NCI-H2227 (cell line): Measurements from ENCODE around the gene FGD5.

Experiments
- DNase-seq: peaks from one replicate; lab custom pipeline; 2025; ENCODE audit not compliant: unreplicated experiment; lab: John Stamatoyannopoulos, UW

The FGD5 gene

DNA sequence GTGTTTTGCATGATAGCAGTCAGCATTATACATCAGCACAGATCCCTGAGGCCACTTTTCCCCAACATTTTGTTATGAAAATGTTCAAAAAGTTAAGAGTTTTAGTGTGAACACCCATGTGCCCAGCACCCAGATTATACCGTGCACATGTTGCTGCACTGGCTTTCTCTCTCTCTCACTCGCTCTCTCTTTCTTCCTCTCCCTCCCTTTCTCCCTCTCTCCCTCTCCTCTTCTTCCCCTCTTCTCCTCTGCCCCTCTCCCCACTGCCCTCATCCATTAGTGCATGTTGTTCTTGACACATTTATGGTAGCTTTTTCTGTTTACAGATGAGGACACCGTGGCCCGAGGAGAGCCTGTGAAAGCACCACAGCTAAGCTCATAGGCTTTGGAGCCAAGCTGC lies 7.3 kb downstream of the FGD5 start:
- DNase-seq = no peak

DNA sequence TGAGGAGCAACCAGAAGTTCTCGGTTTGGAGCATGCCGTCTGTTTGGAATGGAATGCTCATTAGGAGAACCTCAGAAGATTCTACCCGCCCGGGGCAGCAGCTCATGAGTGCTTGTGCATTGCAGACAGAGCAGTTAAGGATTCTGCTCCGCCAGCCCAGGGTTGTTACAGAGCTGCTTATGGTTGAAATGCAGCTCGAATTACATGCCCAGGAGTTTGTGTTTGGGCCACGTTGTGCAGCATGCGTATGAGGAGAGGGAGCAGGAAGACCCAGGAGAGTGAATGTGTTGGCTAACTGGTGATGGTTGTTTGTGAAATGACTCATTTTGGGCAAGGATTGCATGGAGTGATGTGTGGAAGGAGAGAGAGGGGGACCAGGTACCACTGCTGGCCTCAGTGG lies 9.0 kb downstream of the FGD5 start:
- DNase-seq = no peak

DNA sequence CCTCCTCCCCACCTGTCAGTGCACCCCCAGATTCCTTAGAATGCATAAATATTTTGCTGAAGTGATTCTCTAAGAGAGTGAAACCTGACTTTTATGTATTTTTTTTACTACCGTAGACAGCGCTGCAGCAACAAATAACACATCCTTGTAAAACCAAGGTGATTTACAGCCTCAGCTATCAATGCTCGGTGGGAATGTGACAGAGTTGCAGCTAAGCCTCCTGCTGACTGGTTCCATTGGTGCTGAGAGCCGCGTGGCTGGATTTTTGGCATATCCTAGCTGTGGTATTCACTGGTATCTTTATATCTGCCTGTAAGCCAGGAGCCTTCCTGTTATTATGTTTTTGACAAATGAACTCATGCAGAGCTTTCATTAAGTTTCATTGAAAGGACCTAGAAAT lies 11.0 kb downstream of the FGD5 start:
- peak; percentile 9 for DNase-seq

DNA sequence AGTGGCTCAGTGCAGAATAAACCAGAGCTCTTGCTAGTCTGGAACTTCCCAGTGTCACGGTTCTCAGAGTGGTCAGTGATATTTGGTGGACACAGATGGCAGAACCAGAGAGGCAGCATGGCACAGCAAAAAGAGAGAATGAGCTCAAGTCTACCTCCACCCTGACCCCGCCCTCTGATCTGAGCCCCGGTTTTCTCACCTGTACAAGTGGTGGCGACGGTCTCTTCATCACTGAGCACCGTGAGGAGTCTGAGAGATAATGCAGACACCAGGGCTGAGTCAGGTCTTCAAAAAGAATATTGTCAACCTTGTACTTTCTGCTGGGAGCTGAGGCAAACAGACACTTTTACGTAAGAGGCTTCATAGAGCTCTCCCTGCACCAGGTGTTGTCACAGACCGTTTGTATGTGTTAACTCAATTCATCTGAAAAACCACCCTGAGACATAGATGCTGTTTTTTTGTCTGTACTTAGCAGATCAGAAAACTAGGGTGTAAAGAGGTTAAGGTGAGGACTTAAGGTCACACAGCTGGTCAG lies 13.2 kb downstream of the FGD5 start:
- DNase-seq = no peak

DNA sequence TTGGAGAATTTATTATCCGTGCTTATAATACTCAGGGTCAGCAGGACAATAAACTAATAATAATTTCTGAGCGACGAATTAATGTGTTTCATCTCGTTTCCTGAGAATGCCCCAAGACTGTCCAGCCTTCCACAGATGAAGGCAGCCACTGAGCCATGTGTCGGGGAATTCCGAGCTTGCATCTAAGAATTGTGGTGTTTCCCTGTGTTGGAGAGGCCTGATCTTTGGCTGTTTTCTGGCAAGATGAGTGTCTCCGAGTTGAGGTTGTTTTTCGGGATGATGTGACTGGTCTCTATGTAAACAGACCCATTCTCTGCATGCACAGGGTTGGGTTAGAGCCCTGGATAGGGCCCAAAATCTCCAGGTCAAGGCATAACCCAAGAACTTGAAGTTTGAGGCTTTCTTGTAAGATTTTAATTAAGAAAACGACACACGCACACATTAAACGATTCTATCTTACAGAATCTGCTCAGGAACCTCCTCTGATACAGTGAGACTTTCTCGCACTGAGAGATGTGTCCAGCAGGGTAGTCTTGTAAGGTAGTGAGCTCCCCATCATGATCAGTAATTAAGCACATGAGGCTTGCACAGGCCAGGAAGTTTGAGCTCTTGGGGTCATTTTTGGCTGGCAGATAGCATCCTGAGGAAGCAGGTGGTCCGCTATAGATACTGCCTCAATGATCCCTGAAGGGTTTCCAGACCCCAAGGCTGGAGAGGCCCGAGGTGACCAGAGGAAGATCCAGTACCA lies 14.4 kb downstream of the FGD5 start:
- no peak for DNase-seq

DNA sequence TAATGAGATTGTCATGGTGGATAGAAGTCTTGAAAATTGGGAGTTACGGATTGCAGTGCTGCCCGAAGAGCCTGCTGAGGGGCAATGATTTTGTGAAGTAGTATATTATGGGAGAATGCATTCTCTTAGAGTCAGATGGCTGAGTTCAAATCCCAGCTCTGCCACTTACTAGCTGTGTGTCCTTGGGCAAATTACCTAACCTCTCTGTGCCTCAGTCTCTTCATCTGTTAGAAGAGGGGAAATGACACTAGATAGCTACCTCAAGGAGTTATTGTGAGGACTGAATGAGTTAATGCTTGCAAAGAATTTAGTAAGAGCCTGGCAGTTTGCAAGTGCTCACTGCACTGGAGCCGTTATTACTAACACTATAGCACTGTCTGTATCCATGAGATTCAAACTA lies 15.4 kb downstream of the FGD5 start:
- no peak for DNase-seq

DNA sequence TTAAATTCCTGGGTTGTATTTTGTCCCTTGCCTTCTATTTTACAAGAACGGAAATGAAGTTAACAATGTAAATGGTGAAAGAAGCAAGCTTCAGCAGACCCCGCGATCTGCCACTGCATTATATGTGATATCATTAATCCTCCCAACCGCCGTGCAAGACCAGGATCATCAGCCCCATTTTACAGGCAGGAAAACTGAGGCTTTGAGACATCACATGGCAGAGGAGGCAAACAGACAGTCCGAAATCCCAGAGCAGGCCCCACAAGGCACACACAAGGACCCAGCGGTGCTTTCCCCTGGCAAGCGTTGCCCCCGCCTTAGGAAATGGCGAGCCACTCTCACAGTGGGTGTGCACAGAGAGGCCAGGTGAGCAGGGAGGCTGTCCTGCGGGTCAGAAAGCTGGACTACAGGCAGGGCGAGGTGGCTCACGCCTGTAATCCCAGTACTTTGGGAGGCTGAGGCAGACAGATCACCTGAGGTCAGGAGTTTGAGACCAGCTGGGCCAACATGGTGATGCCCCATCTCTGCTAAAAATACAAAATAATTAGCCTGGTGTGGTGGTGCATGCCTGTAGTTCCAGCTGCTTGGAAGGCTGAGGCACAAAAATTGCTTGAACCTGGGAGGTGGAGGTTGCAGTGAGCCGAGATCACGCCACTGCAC lies 16.2 kb downstream of the FGD5 start:
- no peak for DNase-seq

DNA sequence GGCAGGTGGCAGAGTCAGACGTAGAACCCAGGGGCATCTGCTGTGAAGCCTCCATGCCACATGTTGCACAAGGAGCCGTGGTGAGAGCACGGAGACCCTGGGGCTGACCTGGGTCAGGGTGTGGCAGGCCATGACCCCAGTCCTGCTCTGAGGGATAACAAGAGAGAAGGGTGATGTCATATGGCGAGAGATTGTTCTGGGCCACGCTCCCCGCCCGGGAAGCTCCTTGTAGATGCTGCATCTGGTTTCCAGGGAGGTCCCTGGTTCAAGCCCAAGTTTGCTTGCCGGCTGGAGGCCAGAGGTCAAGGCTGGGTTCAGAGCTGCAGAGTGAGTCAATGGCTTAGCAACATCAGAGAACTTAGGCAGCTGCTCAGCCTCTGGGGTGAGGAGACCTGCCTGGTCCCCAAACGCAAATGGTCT lies 17.3 kb downstream of the FGD5 start:
- DNase-seq = no peak

DNA sequence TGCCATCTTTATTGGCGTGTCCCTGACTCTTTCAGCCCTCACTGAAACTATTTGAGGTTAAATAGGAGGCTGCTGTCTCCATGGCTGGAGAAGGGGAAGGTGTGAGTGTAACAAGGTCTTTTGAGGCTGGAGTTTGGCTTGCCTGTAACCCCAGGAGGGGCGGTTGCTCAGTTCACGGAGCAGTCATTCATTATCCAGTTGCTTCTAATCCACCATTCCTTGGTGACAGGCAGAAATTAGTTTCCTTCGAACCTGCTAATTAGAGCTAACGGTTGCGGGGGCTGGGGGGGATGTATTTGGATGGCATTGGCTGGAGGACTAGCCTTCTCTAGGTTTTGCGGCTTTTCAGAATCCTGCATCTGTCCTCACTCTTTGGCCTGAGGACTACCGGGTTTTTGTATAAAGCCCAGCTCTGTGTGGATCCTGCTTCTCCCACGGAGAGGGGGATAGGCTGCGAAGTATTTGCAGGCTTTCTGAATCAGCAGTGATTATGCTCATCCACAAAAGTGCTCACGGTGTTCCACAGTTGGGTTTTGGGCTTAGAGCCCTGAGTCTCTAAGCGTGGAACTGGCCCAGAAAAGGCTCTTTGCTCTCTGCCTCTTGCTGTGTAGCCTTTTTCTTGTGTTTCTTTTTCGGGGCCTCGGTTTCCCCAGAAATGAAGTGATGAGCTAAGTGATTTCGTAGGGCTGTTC lies 18.6 kb downstream of the FGD5 start:
- DNase-seq = peak; percentile 21

DNA sequence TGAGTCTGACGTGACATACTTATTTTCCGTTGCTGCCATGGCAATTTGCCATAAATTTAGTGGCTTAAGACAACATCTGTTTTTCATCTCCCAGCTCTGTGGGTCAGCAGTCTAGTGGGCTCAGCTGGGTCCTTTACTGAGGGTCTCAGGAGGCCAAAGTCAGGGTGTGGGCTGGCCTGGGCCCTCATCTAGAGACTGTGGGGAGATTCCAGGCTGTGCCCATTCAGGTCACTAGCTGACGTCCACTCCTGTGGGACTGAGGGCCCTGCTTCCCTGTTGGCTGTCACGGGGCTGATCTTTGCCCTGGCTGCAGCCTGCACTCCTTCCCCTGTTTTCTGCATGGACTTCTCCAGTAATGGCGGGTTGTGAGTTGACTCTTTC lies 19.1 kb downstream of the FGD5 start:
- DNase-seq = peak; percentile 12

DNA sequence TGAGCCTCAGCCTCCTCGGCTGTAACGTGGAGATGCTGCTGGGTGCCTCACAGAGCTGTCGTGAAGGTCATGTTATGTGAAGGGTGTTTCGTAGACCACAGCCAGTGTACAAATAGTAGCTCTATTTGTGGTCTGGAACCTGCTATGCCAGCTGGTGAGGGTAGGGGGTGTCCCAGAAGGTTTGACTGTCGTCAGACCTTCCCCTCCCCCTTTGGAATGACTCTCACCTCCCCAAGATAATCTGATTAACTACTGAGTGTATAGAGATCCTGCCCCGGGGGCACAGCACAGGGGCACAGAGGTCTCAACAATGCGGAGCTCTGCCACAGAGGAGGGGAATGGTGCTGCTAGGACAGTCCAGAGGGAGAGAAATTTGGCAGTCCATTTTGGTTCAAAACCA lies 20.5 kb downstream of the FGD5 start:
- no peak for DNase-seq

DNA sequence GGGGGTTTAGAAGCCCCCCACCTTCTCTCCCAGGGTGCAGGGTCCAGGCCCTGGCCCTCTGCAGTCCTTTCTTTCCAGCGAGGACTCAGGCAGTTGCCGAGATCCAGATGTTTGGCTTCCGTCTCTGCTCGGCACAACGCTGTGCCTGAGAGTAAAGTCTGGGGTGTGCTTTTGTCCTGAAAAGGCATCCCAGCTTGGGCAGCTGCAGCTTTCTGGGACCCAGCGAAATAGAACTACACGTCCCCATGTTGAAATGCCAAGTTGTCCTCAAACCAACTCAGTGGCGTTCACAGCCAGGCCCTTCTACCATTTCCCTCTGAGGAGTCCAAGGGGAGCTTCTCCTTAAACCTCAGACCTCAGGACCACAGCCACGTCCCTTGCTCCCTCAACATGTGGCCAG lies 23.1 kb downstream of the FGD5 start:
- DNase-seq = no peak

DNA sequence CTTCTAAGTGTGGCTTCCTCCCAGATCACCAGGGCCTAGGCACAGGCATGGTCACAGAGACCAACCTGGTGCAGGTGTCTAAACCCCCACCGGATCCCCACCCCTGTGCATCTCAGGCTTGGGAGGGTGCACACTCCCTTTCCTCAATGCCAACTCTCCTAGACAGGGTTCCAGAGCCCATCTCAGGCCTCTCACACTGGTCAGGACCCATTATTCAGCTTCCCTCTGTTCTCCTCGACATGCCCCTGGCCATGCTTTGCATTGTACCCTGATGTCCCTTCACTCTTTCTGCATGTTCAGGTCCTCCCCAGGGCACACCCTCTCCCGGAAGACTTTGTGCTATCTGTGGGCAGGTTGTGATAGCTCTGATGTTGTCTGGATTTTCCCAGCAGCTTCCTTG lies 23.5 kb downstream of the FGD5 start:
- no peak for DNase-seq

DNA sequence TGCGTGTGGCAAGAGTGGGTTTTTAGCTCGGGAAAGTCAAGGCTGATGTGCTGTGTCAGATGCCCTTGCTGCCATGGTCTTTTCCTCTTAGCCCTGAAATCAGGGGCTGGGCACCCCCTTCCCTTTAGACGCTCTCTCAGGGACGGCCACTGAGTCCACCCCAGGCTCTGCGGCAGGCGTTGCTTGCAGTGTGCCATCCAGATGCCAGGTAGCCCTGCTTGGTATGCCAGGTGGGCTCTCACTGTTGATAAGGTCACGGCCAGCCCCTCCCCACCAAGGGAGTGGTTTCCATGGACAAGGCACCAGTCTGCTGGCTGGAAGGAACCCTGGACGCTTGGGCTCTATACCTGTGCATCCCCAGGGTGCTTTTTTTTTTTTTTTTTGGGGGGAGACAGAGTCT lies 24.6 kb downstream of the FGD5 start:
- DNase-seq = no peak

DNA sequence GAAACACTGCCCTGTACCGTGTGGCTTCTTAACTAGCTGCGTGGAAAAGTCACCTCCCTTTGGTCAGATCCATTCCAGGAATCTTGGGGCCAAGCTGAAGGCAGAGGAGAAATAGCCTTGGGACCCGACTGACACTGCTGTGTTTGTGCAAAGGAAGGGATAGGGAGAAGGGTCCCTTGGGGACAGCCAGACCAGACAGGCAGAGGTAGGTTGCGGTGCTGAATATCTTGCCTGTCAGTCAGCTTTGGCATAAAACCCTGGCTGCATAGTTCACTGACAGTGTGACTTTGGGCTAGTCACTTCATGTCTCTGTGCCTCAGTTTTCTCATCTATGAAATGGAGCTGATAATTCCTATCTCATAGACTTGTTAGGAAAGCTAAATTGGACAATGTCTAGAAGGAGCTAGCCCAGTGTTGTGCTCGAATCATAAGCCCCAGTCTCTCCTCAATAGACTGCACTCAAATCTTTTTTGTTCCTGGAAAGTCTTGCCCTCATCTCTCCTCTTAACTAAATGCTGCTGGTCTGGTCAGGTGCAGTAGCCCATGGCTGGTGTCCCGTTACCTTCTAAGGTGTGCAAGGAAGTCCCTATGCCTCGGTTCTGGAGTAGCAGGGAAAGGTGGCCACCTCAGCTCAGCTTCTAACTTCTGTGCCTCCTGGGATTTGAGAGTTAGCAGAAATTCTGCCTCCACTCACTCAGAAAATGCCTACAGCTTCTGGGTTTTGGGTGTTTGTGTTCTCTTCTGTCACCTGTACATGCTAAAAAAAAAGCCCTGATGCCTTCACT lies 25.8 kb downstream of the FGD5 start:
- DNase-seq = no peak

DNA sequence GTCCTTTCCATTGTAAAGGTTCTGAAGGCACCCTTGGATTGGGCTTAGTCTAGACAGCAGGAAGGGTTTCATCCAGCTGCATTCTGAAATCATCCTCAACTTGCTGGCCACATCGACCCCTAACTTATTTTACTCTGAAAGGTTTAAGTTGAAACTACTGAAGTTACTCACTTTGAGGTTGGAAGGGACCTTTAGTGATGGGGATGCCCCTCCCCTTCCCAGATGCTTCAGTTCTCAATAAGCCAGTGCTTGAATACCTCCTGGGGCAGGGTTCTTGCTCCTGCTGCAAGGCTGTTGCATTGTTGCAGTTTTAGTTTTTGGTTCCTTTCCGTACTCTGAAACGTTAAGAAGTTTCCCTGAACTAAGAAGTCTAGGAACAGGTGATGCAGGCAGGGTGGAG lies 26.4 kb downstream of the FGD5 start:
- DNase-seq = no peak

DNA sequence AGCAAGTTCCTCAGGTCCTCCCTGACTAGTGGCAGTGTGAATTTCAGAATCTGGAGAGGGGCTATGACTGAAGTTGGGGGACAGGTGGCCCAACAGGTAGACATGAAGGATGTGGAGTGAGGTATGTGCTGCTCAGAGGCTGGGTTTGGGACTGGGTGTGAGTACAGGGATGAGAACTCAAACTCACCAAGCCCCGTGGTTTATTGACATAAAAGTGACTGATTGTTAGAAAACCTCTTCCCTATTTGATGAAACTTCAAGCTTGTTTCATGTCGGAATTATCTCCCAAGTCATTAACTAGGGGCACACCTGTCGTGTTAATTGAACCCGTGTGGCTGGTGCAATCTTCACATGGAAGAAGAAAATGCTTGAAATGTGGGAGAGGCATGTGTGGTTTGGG lies 27.1 kb downstream of the FGD5 start:
- DNase-seq = no peak

DNA sequence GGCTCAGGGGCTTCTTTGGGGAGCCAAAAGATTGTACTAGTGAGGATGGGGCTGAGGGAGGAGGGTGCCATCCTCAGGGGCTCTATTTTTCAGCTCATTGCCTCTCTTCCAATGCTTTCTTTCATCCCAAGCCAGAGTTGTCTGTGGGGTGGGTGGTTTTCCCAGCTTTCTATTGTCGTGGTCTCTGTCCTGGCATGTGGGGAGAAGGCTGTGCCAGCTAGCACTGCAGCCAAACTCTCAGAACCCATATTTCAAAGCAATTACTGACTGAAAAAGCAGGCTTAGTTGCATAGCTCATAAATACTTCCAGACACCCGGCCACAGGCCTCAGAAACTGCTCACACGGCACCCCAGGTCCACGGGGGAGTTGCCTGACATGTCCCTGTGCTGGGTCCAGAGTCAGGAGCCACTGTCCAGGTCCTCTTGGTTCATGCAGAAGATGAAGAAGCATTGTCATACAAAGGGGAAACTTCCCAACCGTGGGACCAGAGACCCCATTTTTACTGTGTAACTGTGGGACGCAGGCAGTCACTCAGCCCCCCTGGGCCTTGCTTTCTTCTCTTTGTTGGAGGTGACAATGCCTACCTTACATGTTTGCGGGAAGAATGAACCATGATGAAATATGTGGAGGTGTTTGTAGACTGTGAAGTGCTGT lies 27.6 kb downstream of the FGD5 start:
- DNase-seq = no peak

DNA sequence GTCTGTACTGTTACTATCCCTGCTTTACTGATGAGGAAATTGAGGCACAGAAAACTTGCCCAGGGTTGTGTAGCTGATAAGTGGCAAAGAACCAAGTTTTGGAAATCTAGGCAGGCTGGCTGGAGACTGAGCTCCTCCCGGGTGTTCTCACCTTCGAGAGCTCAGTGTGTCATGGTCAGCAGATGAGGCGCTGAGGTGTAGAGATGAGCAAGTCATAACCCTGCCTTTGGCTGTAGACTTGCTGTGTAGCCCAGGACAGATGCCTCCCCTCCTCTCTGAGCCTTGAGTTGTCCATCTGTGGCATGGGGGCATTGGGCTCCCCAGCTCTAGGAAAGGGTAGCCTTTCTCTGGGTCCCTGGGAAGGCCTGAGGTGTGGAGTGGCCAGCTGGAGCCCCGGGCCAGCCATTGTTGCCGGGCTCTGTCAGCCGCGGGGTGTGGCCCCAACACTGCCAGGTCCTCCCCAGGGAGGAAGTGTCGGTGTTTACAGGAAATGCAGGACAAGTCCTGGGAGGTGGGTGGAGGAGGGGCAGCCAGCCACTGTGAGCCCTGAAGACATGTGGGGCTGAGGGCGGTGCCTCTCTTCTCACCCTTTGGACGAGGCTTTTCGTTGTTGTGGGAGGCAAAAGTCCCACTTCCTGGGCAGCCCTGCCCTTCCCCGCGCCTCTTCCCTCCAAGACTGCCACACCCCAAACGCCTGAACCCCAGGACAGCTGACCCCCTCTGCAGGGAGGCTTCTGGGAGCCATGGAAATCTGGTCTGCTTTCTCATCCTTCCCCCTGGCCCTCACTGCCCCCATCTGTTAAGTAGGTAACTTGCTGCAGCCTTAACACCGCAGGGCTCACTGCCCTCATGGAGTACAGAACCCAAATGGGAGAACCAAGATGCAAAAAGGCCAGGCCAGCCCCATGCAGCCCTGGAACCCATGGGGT lies 29.1 kb downstream of the FGD5 start:
- DNase-seq = peak; percentile 9

DNA sequence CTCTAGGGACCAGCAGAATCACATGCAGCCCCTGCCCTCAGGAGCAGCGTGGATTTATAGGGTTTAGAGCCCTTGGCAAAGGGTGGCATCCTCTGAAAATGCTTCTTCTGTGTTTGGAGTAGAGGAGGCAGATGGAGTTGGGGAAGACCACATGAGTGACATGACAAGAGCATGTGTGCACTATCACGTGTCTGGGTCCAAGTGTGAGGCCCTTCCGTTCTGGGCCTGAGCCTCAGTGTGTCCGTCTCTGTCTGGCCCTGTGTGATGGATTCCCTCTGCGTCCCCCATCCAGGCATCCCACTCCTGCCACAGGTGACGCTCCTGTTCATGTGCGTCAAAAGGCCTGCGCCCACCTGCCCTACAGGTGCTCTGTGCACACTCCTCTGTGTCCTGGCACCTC lies 30.1 kb downstream of the FGD5 start:
- no peak for DNase-seq
